T47D (cell line): ENCODE results near the gene KLK8.
"Not testable (repeated sequence)": the region's sequence is repeated elsewhere in the genome, so short reads cannot be mapped to it uniquely, and the experiment has no call there.

ENCODE experiments used
- DNase-seq, 2 experiments: peaks; one replicate each; pipeline versions ENCODE4 v3.0.0 to v3.0.0-alpha.2; 2011 to 2012; ENCODE audit warnings: low read depth in 1 of 2, low spot score in 1 of 2
- JUND ChIP-seq: IDR thresholded peaks from 2 replicates; pipeline ENCODE4 v1.6.1; 2012; ENCODE audit warnings: low read depth
- in situ Hi-C: cut with HindIII; loops from 2 replicates; pipeline ENCODE4 v1.10.0; 2016; ENCODE audit warnings: low sequenced_read_pairs, low pct_unique_long_range_greater_than_20kb

The KLK8 gene

DNA sequence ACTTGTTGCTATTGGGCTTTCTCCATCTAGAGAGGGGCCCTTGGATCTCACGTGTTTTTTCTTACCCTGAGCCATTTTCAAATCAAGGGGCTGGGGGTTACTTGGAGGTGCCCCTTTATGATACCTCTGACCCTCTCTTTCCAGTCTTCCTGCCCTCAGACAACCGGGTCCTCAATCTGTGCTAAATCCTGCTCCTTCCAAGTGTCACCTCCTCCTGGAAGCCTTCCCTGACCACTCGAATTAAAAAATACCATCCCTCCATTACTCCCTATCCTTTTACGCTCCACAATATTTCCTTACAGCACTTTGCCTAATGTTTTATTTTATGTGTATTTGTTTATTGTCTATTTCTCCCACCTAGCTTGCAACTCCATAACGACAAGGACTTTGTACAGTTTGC is 3.3 kb downstream of the KLK8 start:
- no peak for TF ChIP-seq JUND
- in situ Hi-C loops: no loop called here

DNA sequence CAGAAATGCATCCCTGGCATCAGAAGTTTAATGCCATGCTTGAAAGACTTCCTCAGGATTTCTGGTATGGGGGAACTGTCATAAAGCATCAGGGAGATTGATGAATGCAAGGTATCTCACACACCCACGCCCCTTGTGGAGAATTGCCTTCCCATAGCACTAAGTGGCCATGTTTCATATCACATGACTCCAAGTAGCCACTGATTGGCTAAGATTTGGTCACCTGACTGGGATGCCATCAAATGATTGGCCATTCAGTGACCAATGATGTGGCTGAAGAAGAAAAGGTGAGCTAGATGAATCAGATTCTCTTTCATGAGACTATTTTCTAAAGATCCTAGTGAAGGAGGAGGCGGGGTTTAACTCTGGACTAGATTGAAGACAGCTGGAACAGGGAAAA is 7.3 kb downstream of the KLK8 start:
- peak in 1 of 2 experiments; percentile 37 for DNase-seq
- in situ Hi-C loops: no loop called here
- TF ChIP-seq JUND: no peak

More for the DNA sequence above, 3.3 kb downstream of the KLK8 start:
- no peak for DNase-seq

DNA sequence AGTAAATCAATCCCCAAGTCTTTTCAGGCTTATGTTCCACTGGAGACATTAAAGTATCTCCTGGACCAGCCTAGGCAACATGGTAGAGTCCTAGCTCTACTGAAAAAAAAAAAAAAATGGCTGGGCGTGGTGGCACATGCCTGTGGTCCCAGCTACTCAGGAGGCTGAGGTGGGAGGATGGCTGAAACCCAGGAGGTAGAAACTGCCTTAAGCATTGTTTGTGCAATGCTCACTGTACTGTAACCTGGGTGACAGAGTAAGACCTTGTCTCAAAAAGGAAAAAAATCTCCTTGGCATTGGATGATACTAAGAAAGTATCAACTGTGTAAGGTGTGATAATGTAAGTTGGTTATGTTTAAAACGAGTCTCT is 8.8 kb downstream of the KLK8 start:
- in situ Hi-C loops: no loop called here

DNA sequence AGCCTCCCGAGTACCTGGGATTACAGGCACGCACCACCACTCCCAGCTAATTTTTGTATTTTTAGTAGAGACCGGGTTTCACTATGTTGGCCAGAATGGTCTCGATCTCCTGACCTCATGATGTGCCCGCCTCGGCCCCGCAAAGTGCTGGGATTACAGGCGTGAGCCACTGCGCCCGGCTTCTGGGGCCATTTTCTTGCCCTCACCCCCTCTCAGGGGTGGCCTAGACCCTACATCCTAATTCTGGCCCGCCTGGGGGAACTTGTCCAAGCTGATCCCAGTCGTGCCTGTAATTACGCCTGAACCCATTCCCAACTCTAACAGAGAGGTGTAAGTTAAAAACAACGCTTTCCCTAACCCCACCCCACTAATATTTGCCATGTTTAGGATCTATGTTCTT is 17.0 kb downstream of the KLK8 start:
- DNase-seq, in situ Hi-C loops: not testable (repeated sequence)

More for the DNA sequence above, 8.8 kb downstream of the KLK8 start:
- TF ChIP-seq JUND: no peak
- no peak for DNase-seq

DNA sequence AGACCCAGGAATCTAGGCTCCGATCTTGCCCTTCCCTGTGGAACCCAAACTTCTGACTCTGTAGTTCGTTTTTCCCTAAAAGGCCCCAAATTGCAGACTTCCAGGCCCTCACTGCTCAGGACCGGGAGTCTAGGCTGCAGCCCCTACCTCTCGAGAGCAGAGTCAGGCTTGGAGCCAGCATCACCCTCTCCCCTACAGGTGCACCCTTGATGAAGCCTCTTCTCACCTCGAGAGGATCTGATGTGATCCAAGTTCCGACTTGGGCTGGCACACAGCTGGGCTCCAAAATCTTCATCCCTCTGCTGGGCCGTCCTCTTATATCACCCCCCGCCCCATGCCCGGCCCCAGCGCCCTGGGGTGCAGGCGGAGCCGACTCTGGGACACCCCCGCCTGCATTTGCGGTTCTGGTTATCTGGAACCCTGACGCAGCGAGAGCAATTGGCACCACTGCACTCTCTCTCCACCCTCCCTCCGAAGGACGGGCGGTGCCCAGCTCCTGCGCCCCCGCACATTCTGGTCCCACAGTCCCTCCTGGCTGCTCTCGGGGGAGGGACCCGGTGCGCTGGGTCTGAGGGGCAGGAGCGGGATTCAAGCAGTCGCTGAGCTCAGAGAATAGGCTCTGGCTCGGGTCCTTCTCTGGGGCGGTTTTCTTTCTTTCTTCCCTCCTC is 17.6 kb downstream of the KLK8 start, which contains the start of gene KLK7:
Gene KLK7 (minus strand): TSS at position 293 of the 668 bp plus-strand sequence. CDS start 1,518 bp downstream, outside the sequence.
- no peak for TF ChIP-seq JUND
- in situ Hi-C loops: no loop called here
- no peak for DNase-seq

DNA sequence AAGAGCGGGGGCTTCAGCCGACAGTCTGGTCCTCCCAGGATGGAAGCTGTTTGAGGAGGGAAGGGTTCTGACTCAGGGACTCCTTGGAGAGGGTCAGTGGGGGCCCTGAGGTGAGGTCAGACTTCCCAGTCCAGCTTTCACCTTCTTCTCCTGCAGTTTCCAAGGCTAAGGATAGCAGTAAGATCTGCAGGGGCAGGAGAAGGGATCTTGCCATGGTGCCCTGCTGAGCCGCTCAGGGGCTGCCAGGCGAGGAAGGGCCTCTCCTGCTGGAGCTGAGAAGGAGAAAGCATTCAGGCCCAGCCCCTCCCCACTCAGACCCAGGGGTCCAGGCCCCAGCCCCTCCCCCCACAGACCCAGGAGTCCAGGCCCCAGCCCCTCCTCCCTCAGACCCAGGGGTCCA is 19.2 kb downstream of the KLK8 start:
- no peak for DNase-seq
- in situ Hi-C loops: no loop called here
- no peak for TF ChIP-seq JUND

DNA sequence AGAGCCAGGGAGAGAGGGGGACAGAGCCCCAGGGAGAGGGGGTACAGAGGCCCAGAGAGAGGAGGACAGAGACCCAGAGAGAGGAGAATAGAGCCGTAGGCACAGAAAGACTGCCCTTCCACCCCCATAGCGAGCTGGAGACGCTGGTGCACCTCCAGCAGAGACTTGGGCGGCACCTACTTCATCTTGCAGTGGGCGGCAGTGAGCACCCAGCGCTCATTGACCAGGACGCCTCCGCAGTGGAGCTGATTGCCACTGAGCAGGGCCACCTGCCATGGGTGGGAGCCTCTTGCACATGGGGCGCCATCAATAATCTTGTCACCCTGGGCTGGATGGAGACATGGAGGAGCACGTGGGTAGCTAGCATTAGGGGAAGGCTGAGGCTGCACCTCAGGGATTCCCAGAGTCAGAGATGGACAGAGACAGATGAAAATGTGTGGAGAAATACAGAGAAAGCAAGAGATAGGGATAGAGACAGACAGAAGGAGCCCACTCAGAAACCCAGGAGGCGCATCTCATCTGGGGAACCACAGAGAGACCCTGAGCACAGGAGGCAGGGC is 19.7 kb downstream of the KLK8 start:
- in situ Hi-C loops: no loop called here
- DNase-seq: no peak
- TF ChIP-seq JUND: no peak

DNA sequence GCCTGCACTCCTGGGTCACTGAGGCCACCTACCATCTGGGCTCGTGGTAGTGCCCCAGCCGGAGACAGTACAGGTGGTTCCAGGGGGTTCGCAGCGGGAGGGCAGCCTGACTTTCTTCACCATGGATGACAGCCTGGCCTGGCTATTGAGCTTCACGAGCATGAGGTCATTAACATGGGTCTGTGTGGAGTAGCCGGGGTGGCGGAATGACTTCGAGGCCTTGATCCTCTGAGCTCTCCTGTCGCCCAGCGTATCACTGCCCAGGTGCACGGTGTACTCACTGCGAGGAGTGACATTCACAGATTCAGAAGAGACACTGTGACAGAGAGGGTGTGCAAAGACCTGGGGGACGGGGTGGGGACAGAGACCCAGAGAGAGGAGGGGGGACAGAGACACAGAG is 21.2 kb downstream of the KLK8 start:
- TF ChIP-seq JUND: no peak
- in situ Hi-C loops: no loop called here
- no peak for DNase-seq

DNA sequence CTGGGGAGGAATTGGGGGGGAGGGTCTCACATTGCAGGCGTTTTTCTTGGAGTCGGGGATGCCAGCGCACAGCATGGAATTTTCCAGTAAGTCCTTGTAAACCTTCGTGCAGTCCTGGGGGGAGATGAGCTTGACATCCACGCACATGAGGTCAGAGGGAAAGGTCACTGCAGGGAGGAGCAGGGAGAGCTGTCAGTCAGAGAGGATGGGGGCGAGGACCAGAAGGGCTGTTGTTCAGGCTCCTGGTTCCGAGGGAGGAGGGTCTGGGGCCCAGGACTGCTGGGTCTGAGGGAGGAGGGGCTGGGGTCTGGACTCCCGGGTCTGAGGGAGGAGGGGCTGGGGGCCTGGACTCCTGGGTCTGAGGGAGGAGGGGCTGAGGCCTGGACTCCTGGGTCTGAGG is 21.6 kb downstream of the KLK8 start:
- in situ Hi-C loops: no loop called here
- DNase-seq: no peak
- TF ChIP-seq JUND: no peak

DNA sequence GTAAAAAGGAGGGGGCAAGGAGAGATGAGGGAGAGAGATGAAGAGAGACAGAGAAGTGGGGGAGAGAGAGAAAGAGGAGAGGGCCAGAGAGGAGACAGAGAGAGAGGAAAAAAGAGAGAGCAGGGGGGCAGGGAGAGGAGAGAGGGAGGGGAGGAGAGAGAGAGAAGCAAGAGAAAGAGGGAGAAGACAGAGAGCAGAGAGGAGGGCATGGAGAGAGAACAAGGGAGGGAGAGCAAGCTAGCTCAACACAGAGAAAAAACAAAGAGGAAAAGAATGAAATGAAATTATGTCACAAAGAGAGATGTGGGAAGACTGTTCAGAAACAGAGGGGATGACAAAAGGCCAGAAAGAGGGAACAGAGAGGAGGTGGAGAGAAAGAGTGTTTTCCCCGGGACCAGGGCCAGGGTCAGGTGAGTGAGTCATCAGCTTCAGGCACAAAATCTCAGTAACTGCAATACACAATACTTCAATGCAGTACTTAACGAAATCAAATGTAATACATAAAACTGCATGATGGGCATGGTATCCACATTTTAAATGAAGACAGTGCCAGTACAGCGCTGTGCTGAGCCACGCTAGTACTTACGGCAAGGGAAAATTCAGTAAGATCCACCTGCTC is 22.5 kb downstream of the KLK8 start:
- no peak for DNase-seq
- no peak for TF ChIP-seq JUND
- in situ Hi-C loops: no loop called here

DNA sequence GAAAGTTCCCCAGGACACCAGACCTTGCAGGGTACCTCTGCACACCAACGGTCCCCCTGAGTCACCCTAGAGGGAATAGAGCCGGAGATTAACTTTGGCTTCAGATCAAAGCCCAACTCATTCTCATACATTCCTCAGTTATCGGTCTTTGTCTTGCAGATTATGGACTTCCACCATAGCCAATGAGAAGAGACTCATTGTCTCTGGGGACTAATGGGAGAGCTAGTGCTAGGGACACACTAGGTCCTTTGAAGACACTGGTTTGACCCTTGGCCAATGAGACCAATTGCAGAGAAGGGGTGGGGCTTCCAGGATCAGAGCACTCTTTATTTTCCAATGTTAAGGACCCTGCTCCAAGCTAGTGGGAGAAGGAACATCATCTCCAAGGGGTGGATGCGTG is 23.8 kb downstream of the KLK8 start:
- no peak for DNase-seq
- no peak for TF ChIP-seq JUND
- in situ Hi-C loops: no loop called here

DNA sequence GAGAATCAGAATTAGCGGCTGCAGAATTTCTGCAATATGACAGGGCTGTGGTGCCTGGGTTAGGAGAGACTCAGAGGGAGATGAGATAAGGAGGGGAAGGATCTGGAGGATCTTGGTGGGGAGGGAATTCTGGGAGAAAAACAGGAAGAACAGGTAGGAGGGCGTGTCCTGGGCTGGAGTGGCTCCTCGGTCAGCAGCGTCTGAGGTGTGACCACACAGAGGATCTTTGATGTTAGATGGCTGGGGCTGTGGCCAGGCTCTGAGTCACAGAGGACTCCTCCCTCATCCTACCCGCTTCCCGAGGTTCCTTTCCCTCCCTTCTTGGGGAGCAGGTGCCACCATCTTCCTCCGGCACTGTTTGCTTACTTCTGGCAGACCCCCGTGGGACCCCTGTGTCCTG is 25.6 kb downstream of the KLK8 start:
- DNase-seq: peak in 1 of 2 experiments; percentile 43
- no peak for TF ChIP-seq JUND
- in situ Hi-C loops: no loop called here

DNA sequence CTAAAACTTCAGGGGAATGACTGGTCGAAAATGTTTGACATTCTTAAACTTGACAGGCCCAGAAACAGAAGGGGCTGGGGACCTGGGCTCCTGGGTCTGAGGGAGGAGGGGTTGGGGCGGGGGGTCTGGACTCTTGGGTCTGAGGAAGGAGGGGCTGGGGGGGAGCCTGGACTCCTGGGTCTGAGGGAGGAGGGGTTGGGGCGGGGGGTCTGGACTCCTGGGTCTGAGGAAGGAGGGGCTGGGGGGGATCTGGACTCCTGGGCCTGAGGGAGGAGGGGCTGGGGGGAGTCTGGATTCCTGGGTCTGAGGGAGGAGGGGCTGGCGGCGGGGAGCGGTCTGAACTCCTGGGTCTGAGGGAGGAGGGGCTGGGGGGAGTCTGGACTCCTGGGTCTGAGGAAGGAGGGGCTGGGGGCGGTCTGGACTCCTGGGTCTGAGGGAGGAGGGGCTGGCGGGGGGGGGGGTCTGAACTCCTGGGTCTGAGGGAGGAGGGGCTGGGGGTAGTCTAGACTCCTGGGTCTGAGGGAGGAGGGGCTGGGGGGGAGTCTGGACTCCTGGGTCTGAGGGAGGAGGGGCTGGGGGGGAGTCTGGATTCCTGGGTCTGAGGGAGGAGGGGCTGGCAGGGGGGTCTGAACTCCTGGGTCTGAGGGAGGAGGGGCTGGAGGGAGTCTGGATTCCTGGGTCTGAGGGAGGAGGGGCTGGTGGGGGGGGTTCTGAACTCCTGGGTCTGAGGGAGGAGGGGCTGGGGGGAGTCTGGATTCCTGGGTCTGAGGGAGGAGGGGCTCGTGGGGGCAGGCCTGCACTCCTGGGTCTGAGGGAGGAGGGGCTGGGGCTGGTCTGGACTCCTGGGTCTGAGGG is 26.5 kb downstream of the KLK8 start:
- in situ Hi-C loops: no loop called here
- DNase-seq: no peak
- TF ChIP-seq JUND: no peak
